Erythroblast (primary cell): ENCODE measurements around the gene PDIA5.

Experiments used
- DNase-seq, 2 experiments: peaks; one replicate each; lab custom pipeline; 2025; lab: John Stamatoyannopoulos, UW
- GATA1 ChIP-seq: IDR thresholded peaks from 2 replicates; pipeline ENCODE4 v1.6.1; 2011; ENCODE audit warnings: low read depth, mild to moderate bottlenecking, control low read depth, low read length, moderate library complexity
- POLR2A ChIP-seq: IDR thresholded peaks from 2 replicates; pipeline ENCODE4 v1.6.1; 2011; ENCODE audit warnings: mild to moderate bottlenecking, low read length

The PDIA5 gene

GRCh38 chr3:123031051-123031450, 35.8 kb upstream of the PDIA5 start:
- DNase-seq = no peak
- TF ChIP-seq GATA1 (no peak), POLR2A (no peak)

DNA sequence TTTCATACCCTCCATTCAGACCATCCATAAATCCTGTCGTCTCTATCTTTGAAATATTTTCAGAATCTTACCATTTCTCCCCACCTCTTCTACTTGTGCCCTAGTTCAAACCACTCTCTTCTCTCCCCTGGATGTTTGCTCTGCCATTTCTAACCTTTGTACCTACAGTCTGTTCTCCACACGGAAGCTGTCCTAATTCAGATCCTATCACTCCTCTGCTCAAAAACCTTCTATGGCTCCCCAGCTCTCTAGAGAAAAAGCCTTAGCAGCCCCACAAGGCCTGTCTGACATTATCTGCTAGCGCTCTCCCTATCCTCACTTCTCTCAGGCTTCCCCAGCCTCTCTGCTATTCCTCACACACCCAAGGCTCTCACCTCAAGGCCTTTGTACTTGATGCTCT, 34.8 kb upstream of the PDIA5 start:
- no peak for TF ChIP-seq POLR2A
- TF ChIP-seq GATA1 = no peak
- no peak for DNase-seq

DNA sequence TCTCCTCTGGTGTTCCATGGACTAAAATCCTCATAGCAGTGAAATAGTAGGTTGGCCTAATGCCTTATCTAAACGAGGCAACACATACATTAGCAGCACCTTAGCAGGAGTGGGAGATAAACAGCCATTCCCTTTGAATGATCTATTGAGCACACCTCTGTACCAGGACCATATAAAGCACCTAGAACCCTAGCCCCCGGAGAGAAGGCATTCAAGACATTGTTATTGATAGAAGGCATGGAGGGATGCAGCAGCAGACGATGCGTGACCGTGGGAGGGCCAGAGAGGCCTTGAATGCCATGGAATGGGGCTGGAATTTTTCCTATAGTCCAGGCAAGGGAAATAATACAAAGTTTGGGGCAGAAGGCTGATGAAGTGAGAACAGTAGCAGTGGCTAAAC, 32.7 kb upstream of the PDIA5 start:
- no peak for TF ChIP-seq GATA1
- no peak for TF ChIP-seq POLR2A
- no peak for DNase-seq

DNA sequence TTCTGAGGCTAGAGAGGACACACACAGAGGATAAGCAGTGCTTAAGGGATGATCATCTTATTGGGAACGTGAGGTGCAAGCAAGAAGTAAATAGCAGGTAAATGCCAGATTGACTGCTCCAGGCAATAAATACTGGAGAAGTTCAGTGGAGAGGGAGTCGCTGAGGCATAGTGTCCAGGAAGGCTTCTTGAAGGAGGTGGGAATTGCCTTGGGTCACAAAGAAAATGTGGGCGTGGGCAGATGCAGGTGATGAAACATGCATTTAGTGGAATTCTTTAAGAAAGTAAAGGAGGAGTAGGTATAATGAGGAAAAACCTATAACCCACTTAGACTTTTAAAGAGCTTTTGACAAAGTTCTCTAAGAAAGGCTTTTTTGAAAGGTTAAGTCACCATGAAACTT, 31.8 kb upstream of the PDIA5 start:
- DNase-seq = no peak
- TF ChIP-seq POLR2A (no peak), GATA1 (no peak)

GRCh38 chr3:123036352-123037014, 30.3 kb upstream of the PDIA5 start:
- no peak for TF ChIP-seq GATA1
- TF ChIP-seq POLR2A = no peak
- DNase-seq = no peak

DNA sequence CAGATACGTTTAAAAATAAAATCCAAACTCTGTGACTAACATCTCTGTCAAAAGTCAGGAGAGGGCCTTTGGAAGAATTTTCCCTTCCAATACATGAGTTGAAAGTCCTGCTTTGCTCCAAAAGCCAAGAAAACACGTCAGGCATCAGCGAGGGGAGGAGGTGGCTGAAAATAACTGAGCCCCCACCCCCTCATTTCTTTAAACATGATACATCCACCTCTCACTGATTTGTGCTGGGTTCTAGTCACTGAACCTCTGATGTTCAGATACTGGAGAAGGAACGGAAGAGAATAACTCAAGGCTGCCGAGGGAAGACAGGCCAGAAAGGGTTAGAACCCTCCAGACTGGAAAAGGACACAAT, 29.8 kb upstream of the PDIA5 start:
- no peak for DNase-seq
- TF ChIP-seq GATA1 (no peak), POLR2A (no peak)

DNA sequence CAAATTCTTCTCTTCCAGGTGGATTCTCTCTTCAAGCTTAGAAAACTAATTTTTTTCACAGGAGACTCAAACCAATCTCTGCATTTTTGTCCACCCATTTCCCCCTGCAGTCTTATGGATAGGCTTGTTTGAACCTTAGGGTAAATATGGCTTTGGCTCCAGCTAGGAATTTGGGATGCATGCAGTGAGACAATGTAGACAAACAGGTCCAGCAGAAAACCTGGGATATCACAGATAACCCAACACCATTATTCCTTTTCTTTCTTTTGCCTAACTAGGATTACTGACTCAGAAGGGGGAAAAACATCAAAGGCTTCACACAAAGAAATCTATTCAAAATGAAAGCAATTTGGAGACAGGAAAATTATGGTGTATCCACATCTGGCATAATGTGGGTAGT, 28.1 kb upstream of the PDIA5 start:
- TF ChIP-seq POLR2A = no peak
- no peak for TF ChIP-seq GATA1
- DNase-seq = no peak

DNA sequence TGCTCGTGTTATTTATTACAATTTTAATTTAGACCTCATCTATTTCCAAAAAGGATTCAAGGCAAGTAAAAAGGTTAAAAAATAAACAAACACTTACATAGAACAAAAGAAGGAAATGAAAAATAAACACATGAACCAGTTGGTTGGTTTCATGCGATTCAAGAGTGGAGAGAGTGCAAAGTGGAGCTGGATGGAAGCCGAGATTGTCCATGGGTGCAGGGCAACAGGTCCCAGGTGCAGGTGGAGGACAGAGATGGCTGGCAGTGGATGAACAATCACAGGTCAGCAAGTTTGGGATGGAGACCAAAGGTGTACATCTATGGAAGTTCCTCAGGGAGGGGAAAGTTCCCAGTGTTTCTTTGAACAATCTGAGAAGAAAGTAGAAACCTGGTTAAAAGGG, 27.6 kb upstream of the PDIA5 start:
- TF ChIP-seq POLR2A (no peak), GATA1 (no peak)

DNA sequence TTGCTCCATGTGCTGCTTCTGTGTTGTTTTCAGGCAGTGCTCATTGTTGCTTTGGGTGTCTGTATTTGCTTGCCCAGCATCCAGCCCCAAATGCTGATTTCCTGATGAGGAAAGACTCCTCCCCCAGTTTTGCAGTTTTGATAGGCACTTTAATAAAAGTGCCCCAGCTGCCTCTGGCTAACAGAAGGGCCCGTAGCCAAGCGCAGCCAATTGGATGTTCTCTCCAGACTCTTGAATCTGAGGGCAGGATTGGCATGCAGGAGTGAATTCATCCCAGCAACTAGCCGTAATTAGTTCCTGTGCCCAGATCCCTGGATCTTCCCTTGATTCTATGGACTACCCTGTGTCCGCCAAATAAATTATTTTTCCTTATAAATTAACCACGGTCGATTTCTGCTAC, 24.4 kb upstream of the PDIA5 start:
- DNase-seq = no peak
- TF ChIP-seq POLR2A (no peak), GATA1 (no peak)

More for the DNA sequence above, 27.6 kb upstream of the PDIA5 start:
- DNase-seq = no peak

DNA sequence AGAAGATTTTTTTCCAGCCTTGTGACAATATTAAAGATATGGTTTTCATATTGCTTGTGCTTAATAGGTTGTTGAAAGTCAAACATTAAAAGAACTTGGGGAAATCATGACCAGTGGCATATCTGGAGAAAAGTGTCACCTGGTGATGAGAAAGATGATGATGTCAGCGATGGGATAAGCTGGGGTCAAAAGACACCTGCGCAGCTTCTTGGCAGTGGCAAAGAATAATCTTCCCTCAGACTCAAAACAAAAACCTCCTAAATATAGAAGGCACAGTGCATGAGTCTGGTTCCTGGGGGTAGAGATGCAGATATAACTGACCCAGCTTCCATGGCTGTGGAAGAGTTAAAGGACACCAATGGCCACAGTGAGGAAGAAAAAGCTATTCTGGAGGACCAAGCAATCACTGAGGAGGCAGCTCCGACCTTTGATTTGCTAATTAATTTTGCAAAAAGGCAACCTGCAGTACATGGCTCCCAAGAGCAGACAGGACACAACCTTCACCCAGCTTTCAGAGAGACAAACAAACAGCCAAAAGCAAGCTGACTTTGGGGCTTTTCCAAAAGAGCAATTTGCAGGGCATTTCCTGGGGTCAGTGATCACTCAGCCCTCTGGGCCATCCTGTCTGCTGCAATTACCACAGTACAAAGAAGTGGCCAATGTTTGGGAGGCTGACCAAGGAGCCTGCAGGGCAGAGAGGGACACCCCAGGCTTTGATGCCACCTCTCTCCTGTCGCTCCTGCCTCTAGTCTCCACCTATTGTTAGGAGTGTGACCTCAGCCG, 21.7 kb upstream of the PDIA5 start:
- no peak for DNase-seq
- TF ChIP-seq GATA1 = no peak

- no peak for DNase-seq
- TF ChIP-seq GATA1 (no peak), POLR2A (no peak)
Measured at GRCh38 chr3:123046262-123047061, 20.4 kb upstream of the PDIA5 start.

GRCh38 chr3:123047062-123047319, 19.8 kb upstream of the PDIA5 start:
- TF ChIP-seq GATA1 (no peak), POLR2A (no peak)
- no peak for DNase-seq

- TF ChIP-seq GATA1 (no peak), POLR2A (no peak)
Measured at GRCh38 chr3:123048480-123049237, 18.2 kb upstream of the PDIA5 start.

DNA sequence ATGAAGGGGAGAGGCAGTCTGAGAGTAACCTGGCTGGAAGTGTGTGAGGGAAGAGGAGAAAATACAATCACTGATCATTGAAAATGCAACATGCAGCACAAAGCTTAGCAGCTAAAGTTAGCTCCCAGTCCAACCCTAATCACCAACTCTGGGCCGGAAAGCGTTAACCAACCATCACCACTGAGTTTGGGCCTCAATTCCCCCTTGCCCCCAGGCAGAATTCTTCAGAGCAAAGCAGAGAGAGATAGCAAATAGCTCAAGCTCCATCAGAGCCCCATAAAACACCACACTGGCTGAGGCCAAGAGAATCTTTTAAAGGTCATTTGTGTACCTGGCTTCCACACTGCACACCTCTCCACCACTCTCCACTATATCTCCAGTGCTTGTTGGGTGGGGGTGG, 16.2 kb upstream of the PDIA5 start:
- TF ChIP-seq POLR2A (no peak), GATA1 (no peak)
- no peak for DNase-seq

More at GRCh38 chr3:123048480-123049237, 18.2 kb upstream of the PDIA5 start:
- no peak for DNase-seq
